ENCODE results near the gene ST7L.

DNA sequence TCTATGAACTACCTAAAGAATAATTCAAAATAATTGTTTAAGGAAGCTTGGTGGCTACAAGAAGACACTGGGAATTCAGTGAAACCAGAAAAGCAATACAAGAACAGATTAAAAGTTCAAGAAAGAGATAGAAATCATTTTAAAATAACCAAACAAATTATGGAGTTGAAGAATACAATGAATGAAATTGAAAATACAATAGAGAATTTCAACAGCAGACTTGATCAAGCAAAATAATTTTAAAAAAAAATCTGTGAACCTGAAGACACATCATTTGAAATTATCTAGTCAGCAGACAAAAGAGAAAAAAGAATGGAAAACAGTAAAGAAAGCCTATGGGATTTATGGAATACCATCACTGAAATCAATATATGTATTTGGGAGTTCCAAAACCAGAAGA lies 141.4 kb downstream of the ST7L start:
- TF ChIP-seq, protein P1, sequence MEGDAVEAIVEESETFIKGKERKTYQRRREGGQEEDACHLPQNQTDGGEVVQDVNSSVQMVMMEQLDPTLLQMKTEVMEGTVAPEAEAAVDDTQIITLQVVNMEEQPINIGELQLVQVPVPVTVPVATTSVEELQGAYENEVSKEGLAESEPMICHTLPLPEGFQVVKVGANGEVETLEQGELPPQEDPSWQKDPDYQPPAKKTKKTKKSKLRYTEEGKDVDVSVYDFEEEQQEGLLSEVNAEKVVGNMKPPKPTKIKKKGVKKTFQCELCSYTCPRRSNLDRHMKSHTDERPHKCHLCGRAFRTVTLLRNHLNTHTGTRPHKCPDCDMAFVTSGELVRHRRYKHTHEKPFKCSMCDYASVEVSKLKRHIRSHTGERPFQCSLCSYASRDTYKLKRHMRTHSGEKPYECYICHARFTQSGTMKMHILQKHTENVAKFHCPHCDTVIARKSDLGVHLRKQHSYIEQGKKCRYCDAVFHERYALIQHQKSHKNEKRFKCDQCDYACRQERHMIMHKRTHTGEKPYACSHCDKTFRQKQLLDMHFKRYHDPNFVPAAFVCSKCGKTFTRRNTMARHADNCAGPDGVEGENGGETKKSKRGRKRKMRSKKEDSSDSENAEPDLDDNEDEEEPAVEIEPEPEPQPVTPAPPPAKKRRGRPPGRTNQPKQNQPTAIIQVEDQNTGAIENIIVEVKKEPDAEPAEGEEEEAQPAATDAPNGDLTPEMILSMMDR (IDR thresholded peaks at IDR 0.05), result no peak
- no peak for TF ChIP-seq POLR2A (IDR thresholded peaks at IDR 0.05)

Measured in lower leg skin (tissue), 3 donors.